D721Med (cell line): ENCODE measurements around the gene TNXB.
"Not testable (repeated sequence)": the region's sequence is repeated elsewhere in the genome, so short reads cannot be mapped to it uniquely, and the experiment has no call there.

ENCODE experiments used
- DNase-seq: peaks from one replicate; pipeline ENCODE4 v3.0.0; 2011; ENCODE audit warnings: low spot score; ENCODE audit not compliant: insufficient read length
- FAIRE-seq: peaks from 2 replicates; lab custom pipeline; 2011; peaks lifted over from hg19 to GRCh38; lab: Jason Lieb, UNC
- CTCF ChIP-seq: IDR thresholded peaks from 2 replicates; pipeline ENCODE4 v1.5.1; 2012; ENCODE audit warnings: mild to moderate bottlenecking, control low read depth; ENCODE audit not compliant: insufficient read depth; ENCODE audit errors: missing control alignments

Gene TNXB

GRCh38 chr6:32073613-32074012, 35.5 kb downstream of the TNXB start:
- no peak for TF ChIP-seq CTCF
- DNase-seq: no peak
- no peak for FAIRE-seq

GRCh38 chr6:32073101-32073500, 36.0 kb downstream of the TNXB start:
- TF ChIP-seq CTCF: no peak
- no peak for DNase-seq
- no peak for FAIRE-seq

GRCh38 chr6:32070814-32071543, 38.2 kb downstream of the TNXB start:
- FAIRE-seq (no peak), DNase-seq (no peak)
- no peak for TF ChIP-seq CTCF

- TF ChIP-seq CTCF: no peak
- FAIRE-seq (no peak), DNase-seq (no peak)
These were observed 39.1 kb downstream of the TNXB start for GRCh38 chr6:32069878-32070515.

GRCh38 chr6:32069460-32069859, 39.7 kb downstream of the TNXB start:
- FAIRE-seq (no peak), DNase-seq (no peak)
- TF ChIP-seq CTCF: no peak

GRCh38 chr6:32068867-32069266, 40.3 kb downstream of the TNXB start:
- FAIRE-seq (no peak), DNase-seq (no peak)
- TF ChIP-seq CTCF: no peak

GRCh38 chr6:32068315-32068714, 40.8 kb downstream of the TNXB start:
- FAIRE-seq, DNase-seq: not testable (repeated sequence)

- not testable (repeated sequence) for FAIRE-seq
These were observed 41.6 kb downstream of the TNXB start for GRCh38 chr6:32067521-32067920.

More at GRCh38 chr6:32067521-32067920, 41.6 kb downstream of the TNXB start:
- DNase-seq: not testable (repeated sequence)
